ENCODE results near the gene CHI3L2.

- TF ChIP-seq CHD1 (IDR thresholded peaks at IDR 0.05; ENCODE audit: low read depth, low read length), result no peak
- TF ChIP-seq, protein P1, sequence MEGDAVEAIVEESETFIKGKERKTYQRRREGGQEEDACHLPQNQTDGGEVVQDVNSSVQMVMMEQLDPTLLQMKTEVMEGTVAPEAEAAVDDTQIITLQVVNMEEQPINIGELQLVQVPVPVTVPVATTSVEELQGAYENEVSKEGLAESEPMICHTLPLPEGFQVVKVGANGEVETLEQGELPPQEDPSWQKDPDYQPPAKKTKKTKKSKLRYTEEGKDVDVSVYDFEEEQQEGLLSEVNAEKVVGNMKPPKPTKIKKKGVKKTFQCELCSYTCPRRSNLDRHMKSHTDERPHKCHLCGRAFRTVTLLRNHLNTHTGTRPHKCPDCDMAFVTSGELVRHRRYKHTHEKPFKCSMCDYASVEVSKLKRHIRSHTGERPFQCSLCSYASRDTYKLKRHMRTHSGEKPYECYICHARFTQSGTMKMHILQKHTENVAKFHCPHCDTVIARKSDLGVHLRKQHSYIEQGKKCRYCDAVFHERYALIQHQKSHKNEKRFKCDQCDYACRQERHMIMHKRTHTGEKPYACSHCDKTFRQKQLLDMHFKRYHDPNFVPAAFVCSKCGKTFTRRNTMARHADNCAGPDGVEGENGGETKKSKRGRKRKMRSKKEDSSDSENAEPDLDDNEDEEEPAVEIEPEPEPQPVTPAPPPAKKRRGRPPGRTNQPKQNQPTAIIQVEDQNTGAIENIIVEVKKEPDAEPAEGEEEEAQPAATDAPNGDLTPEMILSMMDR (conservative IDR thresholded peaks at IDR 0.05; ENCODE audit: low read depth, low read length), result no peak
- no peak for TF ChIP-seq RFX5 (IDR thresholded peaks at IDR 0.05; ENCODE audit: low read depth, low read length)
- TF ChIP-seq POLR2A (IDR thresholded peaks at IDR 0.05; ENCODE audit: low read depth, low read length), result no peak
- no peak for TF ChIP-seq CEBPB (IDR thresholded peaks at IDR 0.05; ENCODE audit: low read depth, low read length)
- TF ChIP-seq RAD21 (IDR thresholded peaks at IDR 0.05; ENCODE audit: low read length), result no peak
- TF ChIP-seq SMC3 (IDR thresholded peaks at IDR 0.05; ENCODE audit: low read depth, low read length), result no peak
- TF ChIP-seq RCOR1 (IDR thresholded peaks at IDR 0.05; ENCODE audit: insufficient replicate concordance, low read length), result no peak
- TF ChIP-seq FOS (IDR thresholded peaks at IDR 0.05; ENCODE audit: low read depth, low read length), result no peak
- no peak for TF ChIP-seq NFE2L2 (IDR thresholded peaks at IDR 0.05; ENCODE audit: low read depth, low read length)
- TF ChIP-seq MAZ (IDR thresholded peaks at IDR 0.05; ENCODE audit: borderline replicate concordance, low read depth, low read length), result no peak
These were observed 44.0 kb upstream of the CHI3L2 start for GRCh38 chr1:111183308-111184069.
